Body of pancreas (tissue), 4 donors: Measurements from ENCODE around the gene PCDHGB7. TPM values are rescaled to one million over a fixed set of nuclear protein-coding genes. Genes with fewer than 3 reads are reported as not detected.
"Not testable (repeated sequence)": the region's sequence is repeated elsewhere in the genome, so short reads cannot be mapped to it uniquely, and the experiment has no call there.

Experiments used
- ATAC-seq: fragments of 150-250 bp; one replicate; pipeline ENCODE4 v1.9.1; 2016
- DNase-seq, 4 donors: peaks; one replicate each; pipeline ENCODE4 v3.0.0-alpha.2; 2019
- H3K27ac ChIP-seq, 4 donors: fragments of 200-600 bp; sonication (generic); 1 replicate in 3 of 4; 2 replicates in 1 of 4; pipeline versions ENCODE4 v1.5.1 to v1.6.1; 2016 to 2019; ENCODE audit warnings: mild to moderate bottlenecking in 1 of 4, mixed read lengths in 1 of 4, moderate library complexity in 1 of 4
- H3K27me3 ChIP-seq, 2 donors: fragments of 200-600 bp; sonication (generic); one replicate each; pipeline ENCODE4 v1.6.0; 2016; ENCODE audit warnings: mild to moderate bottlenecking in 1 of 2
- H3K36me3 ChIP-seq, 2 donors: fragments of 200-600 bp; sonication (generic); replicated peaks in 1 of 2; 2 replicates each; pipeline ENCODE4 v1.5.1; 2016; ENCODE audit warnings: low read depth in 2 of 2; ENCODE audit not compliant: insufficient read depth in 1 of 2
- H3K4me1 ChIP-seq: fragments of 200-600 bp; sonication (generic); one replicate; pipeline ENCODE4 v1.6.0; 2016
- H3K4me3 ChIP-seq, 2 donors: fragments of 200-600 bp; sonication (generic); 1 replicate in 1 of 2; 2 replicates in 1 of 2; pipeline ENCODE4 v1.5.1; 2016 to 2019
- H3K9me3 ChIP-seq, 3 donors: fragments of 200-600 bp; sonication (generic); 1 replicate in 2 of 3; 2 replicates in 1 of 3; pipeline ENCODE4 v1.5.1; 2016
- POLR2A ChIP-seq, 3 donors: fragments of 450-650 bp; IDR thresholded peaks; one replicate each; pipeline ENCODE4 v1.6.1; 2016; ENCODE audit warnings: antibody characterized with exemption in 3 of 3, mild to moderate bottlenecking in 2 of 3
- WGBS, 2 donors: methylation state at CpG; one replicate each; pipeline ENCODE4 v1.1.5; 2017; 5-methylcytosine and 5-hydroxymethylcytosine counted together
- intact Hi-C: fragments of 100-400 bp; cut with DNase I; formaldehyde crosslinking; loops from one replicate; pipeline ENCODE4 v1.15.1; 2023
- total RNA-seq, 2 donors: library from RNA; depleted of rRNA; stranded (reverse); fragments of >200 nt; gene quantifications; one replicate each; pipeline ENCODE4 v1.1.0, GENCODE V29; 2016
- TF ChIP-seq, protein P1 (sequence below), 7 experiments: fragments of 450-650 bp in 4 of 7; fragments of 200-600 bp in 3 of 7; sonication (generic) in 3 of 7; IDR thresholded peaks; one replicate each; pipeline ENCODE4 v1.5.1; 2016 to 2019; ENCODE audit warnings: antibody characterized with exemption in 7 of 7

The PCDHGB7 gene
- total RNA-seq, 2 donors from 2014 or later, result 7.0 to 7.9 TPM

DNA sequence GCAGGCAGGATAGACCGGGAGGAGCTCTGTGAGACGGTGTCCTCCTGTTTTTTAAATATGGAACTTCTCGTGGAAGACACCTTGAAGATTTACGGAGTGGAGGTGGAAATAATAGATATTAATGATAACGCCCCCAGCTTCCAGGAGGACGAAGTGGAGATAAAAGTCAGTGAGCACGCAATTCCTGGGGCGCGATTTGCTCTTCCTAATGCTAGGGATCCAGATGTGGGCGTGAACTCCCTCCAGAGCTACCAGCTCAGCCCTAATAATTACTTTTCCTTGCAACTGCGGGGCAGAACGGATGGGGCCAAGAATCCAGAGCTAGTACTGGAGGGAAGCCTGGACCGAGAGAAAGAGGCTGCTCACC lies 4.0 kb downstream of the PCDHGB7 start:
- H3K4me3 ChIP-seq, result no peak overlapping the region
- no peak for ATAC-seq
- no peak overlapping the region for H3K27ac ChIP-seq
- 6 to 9% methylated on average over 12 to 13 of the region's 13 CpGs for WGBS, 2 donors
- intact Hi-C loops, result no loop called here
- TF ChIP-seq POLR2A (IDR thresholded peaks at IDR 0.05), result no peak
- no peaks in the 10 kb centered on the region for H3K36me3 ChIP-seq
- DNase-seq, result no peak
- peaks cover 0 to 84% (median 11%) of the 10 kb centered on the region in 3 donors for H3K9me3 ChIP-seq
- no peaks in the 10 kb centered on the region for H3K27me3 ChIP-seq
- no peaks in the 10 kb centered on the region for H3K4me1 ChIP-seq

DNA sequence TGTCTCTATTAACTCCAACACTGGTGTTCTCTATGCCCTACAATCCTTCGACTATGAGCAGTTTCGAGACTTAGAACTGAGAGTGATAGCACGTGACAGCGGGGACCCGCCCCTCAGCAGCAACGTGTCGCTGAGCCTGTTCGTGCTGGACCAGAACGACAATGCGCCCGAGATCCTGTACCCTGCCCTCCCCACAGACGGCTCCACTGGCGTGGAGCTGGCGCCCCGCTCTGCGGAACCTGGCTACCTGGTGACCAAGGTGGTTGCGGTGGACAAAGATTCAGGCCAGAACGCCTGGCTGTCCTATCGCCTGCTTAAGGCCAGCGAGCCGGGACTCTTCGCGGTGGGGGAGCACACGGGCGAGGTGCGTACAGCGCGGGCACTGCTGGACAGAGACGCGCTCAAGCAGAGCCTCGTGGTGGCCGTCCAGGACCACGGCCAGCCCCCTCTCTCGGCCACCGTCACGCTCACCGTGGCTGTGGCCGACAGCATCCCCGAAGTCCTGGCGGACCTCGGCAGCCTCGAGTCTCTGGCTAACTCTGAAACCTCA lies 5.3 kb downstream of the PCDHGB7 start:
- H3K36me3 ChIP-seq, result no peaks in the 10 kb centered on the region
- intact Hi-C loops, result no loop called here
- ATAC-seq (no peak), DNase-seq (no peak)
- no peak for TF ChIP-seq POLR2A (IDR thresholded peaks at IDR 0.05)
- TF ChIP-seq, protein P1, sequence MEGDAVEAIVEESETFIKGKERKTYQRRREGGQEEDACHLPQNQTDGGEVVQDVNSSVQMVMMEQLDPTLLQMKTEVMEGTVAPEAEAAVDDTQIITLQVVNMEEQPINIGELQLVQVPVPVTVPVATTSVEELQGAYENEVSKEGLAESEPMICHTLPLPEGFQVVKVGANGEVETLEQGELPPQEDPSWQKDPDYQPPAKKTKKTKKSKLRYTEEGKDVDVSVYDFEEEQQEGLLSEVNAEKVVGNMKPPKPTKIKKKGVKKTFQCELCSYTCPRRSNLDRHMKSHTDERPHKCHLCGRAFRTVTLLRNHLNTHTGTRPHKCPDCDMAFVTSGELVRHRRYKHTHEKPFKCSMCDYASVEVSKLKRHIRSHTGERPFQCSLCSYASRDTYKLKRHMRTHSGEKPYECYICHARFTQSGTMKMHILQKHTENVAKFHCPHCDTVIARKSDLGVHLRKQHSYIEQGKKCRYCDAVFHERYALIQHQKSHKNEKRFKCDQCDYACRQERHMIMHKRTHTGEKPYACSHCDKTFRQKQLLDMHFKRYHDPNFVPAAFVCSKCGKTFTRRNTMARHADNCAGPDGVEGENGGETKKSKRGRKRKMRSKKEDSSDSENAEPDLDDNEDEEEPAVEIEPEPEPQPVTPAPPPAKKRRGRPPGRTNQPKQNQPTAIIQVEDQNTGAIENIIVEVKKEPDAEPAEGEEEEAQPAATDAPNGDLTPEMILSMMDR (IDR thresholded peaks at IDR 0.05), result no peak
- no peaks in the 10 kb centered on the region for H3K27me3 ChIP-seq
- 11 to 37% methylated on average over 15 to 42 of the region's 42 CpGs for WGBS, 2 donors
- no peak overlapping the region for H3K4me3 ChIP-seq
- H3K4me1 ChIP-seq, result no peaks in the 10 kb centered on the region
- no peak overlapping the region for H3K27ac ChIP-seq
- H3K9me3 ChIP-seq, result peaks cover 0 to 92% (median 9%) of the 10 kb centered on the region in 3 donors

DNA sequence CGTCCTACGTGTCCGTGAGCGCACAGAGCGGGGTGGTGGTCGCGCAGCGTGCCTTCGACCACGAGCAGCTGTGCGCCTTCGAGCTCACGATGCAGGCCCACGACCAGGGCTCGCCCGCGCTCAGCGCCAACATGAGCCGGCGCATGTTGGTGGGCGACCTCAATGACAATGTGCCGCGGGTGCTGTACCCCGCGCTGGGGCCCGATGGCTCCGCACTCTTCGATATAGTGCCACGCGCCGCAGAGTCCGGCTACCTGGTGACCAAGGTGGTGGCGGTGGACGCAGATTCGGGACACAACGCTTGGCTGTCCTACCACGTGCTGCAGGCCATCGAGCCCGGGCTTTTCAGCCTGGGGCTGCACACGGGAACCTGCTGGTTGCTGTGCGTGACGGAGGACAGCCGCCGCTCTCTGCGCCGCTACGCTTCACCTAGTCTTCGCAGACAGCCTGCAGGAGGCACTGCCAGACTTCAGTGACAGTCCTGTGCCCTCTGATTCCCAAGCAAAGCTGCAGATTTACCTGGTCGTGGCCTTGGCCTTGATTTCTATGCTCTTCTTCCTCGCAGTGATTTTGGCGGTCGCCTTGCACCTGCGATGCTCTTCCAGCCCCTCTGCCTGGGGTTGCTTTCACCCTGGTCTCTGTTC lies 10.4 kb downstream of the PCDHGB7 start:
- 22 to 25% methylated on average over 11 to 53 of the region's 53 CpGs for WGBS, 2 donors
- TF ChIP-seq POLR2A (IDR thresholded peaks at IDR 0.05), result no peak
- TF ChIP-seq, protein P1 (IDR thresholded peaks at IDR 0.05), result no peak
- no peak overlapping the region for H3K27ac ChIP-seq
- no peak for DNase-seq
- H3K36me3 ChIP-seq, result no peaks in the 10 kb centered on the region
- intact Hi-C loops, result no loop called here
- ATAC-seq, result no peak
- no peaks in the 10 kb centered on the region for H3K27me3 ChIP-seq
- H3K9me3 ChIP-seq, result peaks cover 0 to 79% (median 2%) of the 10 kb centered on the region in 3 donors
- no peaks in the 10 kb centered on the region for H3K4me1 ChIP-seq
- H3K4me3 ChIP-seq, result no peak overlapping the region

DNA sequence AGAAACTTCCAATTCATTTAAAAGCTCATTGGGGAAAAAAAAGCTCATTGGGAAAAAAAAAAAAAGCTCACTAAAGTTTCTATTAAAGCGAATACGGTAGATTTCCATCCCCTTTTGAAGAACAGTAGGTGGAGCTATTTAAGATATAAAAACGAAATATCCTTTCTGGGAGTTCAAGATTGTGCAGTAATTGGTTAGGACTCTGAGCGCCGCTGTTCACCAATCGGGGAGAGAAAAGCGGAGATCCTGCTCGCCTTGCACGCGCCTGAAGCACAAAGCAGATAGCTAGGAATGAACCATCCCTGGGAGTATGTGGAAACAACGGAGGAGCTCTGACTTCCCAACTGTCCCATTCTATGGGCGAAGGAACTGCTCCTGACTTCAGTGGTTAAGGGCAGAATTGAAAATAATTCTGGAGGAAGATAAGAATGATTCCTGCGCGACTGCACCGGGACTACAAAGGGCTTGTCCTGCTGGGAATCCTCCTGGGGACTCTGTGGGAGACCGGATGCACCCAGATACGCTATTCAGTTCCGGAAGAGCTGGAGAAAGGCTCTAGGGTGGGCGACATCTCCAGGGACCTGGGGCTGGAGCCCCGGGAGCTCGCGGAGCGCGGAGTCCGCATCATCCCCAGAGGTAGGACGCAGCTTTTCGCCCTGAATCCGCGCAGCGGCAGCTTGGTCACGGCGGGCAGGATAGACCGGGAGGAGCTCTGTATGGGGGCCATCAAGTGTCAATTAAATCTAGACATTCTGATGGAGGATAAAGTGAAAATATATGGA lies 13.0 kb downstream of the PCDHGB7 start, which contains the start of gene PCDHGA12:
TSS of gene PCDHGA12 (plus strand) at position 176 of the 782 bp plus-strand sequence. CDS start at position 429, 253 bp downstream.
- WGBS, 2 donors, result 8 to 12% methylated on average over 33 of the region's 33 CpGs
- Histone ChIP-seq H3K4me3 (no peak within 1 kb of the TSS), H3K27me3 (no peaks in the 10 kb centered on the region), H3K9me3 (peaks cover 0 to 77% (median 0%) of the 10 kb centered on the region in 3 donors), H3K27ac (no peak within 1 kb of the TSS), H3K36me3 (no peaks in the 10 kb centered on the region), H3K4me1 (no peaks in the 10 kb centered on the region)
- TF ChIP-seq POLR2A (IDR thresholded peaks at IDR 0.05), result no peak
- TF ChIP-seq, protein P1 (IDR thresholded peaks at IDR 0.05), result peak in 5 of 7 experiments; percentile 7 to 41 (median 25)
- DNase-seq, result peak in 1 of 4 donors; percentile 46
- intact Hi-C loops, result no loop called here
- no peak for ATAC-seq

DNA sequence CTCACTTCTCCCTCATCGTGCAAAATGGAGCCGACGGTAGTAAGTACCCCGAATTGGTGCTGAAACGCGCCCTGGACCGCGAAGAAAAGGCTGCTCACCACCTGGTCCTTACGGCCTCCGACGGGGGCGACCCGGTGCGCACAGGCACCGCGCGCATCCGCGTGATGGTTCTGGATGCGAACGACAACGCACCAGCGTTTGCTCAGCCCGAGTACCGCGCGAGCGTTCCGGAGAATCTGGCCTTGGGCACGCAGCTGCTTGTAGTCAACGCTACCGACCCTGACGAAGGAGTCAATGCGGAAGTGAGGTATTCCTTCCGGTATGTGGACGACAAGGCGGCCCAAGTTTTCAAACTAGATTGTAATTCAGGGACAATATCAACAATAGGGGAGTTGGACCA lies 13.8 kb downstream of the PCDHGB7 start:
- no peaks in the 10 kb centered on the region for H3K27me3 ChIP-seq
- intact Hi-C loops, result no loop called here

DNA sequence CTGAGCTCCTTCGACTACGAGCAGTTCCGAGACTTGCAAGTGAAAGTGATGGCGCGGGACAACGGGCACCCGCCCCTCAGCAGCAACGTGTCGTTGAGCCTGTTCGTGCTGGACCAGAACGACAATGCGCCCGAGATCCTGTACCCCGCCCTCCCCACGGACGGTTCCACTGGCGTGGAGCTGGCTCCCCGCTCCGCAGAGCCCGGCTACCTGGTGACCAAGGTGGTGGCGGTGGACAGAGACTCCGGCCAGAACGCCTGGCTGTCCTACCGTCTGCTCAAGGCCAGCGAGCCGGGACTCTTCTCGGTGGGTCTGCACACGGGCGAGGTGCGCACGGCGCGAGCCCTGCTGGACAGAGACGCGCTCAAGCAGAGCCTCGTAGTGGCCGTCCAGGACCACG lies 14.8 kb downstream of the PCDHGB7 start:
- intact Hi-C loops, H3K27me3 ChIP-seq, ATAC-seq, H3K36me3 ChIP-seq, H3K4me3 ChIP-seq, H3K27ac ChIP-seq, DNase-seq, H3K4me1 ChIP-seq: not testable (repeated sequence)
- 17 to 32% methylated on average over 8 to 34 of the region's 38 CpGs for WGBS, 2 donors
- peaks cover 0 to 68% (median 0%) of the 10 kb centered on the region in 3 donors for H3K9me3 ChIP-seq

More for the DNA sequence above, 13.8 kb downstream of the PCDHGB7 start:
- Histone ChIP-seq H3K36me3 (no peaks in the 10 kb centered on the region), H3K27ac (no peak overlapping the region), H3K4me3 (no peak overlapping the region), H3K4me1 (no peaks in the 10 kb centered on the region), H3K9me3 (peaks cover 0 to 73% (median 0%) of the 10 kb centered on the region in 3 donors)
- TF ChIP-seq POLR2A (IDR thresholded peaks at IDR 0.05), result no peak
- TF ChIP-seq, protein P1 (IDR thresholded peaks at IDR 0.05), result no peak
- 9 to 10% methylated on average over 9 to 37 of the region's 37 CpGs for WGBS, 2 donors
- no peak for DNase-seq
- no peak for ATAC-seq

DNA sequence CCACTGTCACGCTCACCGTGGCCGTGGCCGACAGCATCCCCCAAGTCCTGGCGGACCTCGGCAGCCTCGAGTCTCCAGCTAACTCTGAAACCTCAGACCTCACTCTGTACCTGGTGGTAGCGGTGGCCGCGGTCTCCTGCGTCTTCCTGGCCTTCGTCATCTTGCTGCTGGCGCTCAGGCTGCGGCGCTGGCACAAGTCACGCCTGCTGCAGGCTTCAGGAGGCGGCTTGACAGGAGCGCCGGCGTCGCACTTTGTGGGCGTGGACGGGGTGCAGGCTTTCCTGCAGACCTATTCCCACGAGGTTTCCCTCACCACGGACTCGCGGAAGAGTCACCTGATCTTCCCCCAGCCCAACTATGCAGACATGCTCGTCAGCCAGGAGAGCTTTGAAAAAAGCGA lies 15.2 kb downstream of the PCDHGB7 start:
- ATAC-seq, DNase-seq, intact Hi-C loops, H3K4me3 ChIP-seq, H3K27ac ChIP-seq, H3K4me1 ChIP-seq, H3K36me3 ChIP-seq, H3K27me3 ChIP-seq: not testable (repeated sequence)
- peaks cover 0 to 65% (median 0%) of the 10 kb centered on the region in 3 donors for H3K9me3 ChIP-seq
- 19 to 28% methylated on average over 6 to 29 of the region's 29 CpGs for WGBS, 2 donors
